ENCODE data around the gene LAPTM5. TPM values are rescaled to one million over a fixed set of nuclear protein-coding genes. Genes with fewer than 3 reads are reported as not detected.

LAPTM5 gene
- total and polyA plus RNA-seq, 10 of the 15 experiments (the other 5 are each of a cell fraction or from before 2014, with no cell fraction given) = 24.1 to 1,034 (median 687) TPM

DNA sequence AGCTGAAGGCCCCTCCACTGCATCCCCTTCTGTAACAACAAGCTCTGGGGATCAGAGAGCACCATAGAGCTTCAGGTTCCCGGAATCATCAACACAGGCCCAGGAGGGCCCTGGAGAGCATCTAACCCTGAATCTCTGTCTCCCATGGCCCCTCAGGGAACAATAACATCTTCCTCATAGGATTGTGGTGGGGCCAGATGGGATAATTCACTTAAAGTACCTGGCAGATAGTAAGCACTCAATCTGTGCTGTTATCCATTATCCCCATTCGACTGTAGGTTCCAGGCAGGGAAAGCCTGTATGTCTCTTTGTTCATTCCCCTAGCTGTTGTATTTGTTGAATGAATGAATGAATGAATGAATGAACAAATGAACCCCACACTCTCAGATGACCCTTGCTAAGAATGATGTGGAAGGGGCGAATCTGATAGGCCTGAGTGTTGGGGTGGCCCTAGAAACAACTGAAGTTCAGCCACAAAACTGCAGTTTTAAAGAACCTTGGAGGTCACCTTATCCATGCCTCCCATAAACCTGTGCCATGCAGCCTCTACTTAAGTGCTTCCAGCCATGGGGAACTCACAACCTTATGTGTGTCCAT is 14.5 kb downstream of the LAPTM5 start:
- no peak for DNase-seq (ENCODE audit: low read depth, low spot score)
- SMC1A ChIA-PET (ENCODE audit: uncharacterized antibody, unreplicated experiment) = interaction anchor here (0.8 to 24.8 kb wide), 5 partner anchors 14 to 38 kb away, joined by 3 to 556 read pairs (median 248); partner anchors contain the start of genes LAPTM5 and MATN1
- peak overlapping the region; percentile 48 for H3K9ac ChIP-seq (ENCODE audit: control insufficient read depth, insufficient read depth, low read length)
- RAD21 ChIA-PET (ENCODE audit: unreplicated experiment) = interaction anchor here (1.1 to 14.8 kb wide), 7 partner anchors 13 to 169 kb away, joined by 3 to 462 read pairs (median 18); partner anchors contain the start of gene LAPTM5
- CTCF ChIA-PET = interaction anchor here (1.0 to 16.5 kb wide), 10 partner anchors 10 to 59 kb away, joined by 4 to 161 read pairs (median 33); partner anchors contain the start of genes LAPTM5 and MATN1
- H3K27ac ChIP-seq (ENCODE audit: control insufficient read depth, insufficient read depth) = peak overlapping the region; percentile 93
- no peak overlapping the region for H2AFZ ChIP-seq (ENCODE audit: control insufficient read depth, low read depth, low read length)
- peaks cover 8% of the 10 kb centered on the region; the same call in 1 of the 2 replicates for H4K20me1 ChIP-seq (ENCODE audit: control insufficient read depth, insufficient read depth)
- WGBS (ENCODE audit: insufficient coverage, insufficient replicate concordance, low lambda C conversion rate, missing lambda C conversion rate) = 58% methylated on average over 3 of the region's 3 CpGs
- no peaks in the 10 kb centered on the region for H3K27me3 ChIP-seq (replicated peaks in 1 of 2; ENCODE audit: control insufficient read depth in 2 of 2, insufficient read depth in 2 of 2, low read length in 1 of 2)
- no peak for TF ChIP-seq SUPT20H (IDR thresholded peaks at IDR 0.05; ENCODE audit: borderline replicate concordance, control insufficient read depth, low read depth, low read length)
- TF ChIP-seq, protein P1, sequence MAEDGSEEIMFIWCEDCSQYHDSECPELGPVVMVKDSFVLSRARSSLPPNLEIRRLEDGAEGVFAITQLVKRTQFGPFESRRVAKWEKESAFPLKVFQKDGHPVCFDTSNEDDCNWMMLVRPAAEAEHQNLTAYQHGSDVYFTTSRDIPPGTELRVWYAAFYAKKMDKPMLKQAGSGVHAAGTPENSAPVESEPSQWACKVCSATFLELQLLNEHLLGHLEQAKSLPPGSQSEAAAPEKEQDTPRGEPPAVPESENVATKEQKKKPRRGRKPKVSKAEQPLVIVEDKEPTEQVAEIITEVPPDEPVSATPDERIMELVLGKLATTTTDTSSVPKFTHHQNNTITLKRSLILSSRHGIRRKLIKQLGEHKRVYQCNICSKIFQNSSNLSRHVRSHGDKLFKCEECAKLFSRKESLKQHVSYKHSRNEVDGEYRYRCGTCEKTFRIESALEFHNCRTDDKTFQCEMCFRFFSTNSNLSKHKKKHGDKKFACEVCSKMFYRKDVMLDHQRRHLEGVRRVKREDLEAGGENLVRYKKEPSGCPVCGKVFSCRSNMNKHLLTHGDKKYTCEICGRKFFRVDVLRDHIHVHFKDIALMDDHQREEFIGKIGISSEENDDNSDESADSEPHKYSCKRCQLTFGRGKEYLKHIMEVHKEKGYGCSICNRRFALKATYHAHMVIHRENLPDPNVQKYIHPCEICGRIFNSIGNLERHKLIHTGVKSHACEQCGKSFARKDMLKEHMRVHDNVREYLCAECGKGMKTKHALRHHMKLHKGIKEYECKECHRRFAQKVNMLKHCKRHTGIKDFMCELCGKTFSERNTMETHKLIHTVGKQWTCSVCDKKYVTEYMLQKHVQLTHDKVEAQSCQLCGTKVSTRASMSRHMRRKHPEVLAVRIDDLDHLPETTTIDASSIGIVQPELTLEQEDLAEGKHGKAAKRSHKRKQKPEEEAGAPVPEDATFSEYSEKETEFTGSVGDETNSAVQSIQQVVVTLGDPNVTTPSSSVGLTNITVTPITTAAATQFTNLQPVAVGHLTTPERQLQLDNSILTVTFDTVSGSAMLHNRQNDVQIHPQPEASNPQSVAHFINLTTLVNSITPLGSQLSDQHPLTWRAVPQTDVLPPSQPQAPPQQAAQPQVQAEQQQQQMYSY (CRISPR knock-in tag; IDR thresholded peaks at IDR 0.05) = no peak
- TF ChIP-seq PAX8 (IDR thresholded peaks at IDR 0.05) = no peak
- 0 out of 2 replicates have a peak, but pooled peaks have one; percentile 37 for TF ChIP-seq POLR2AphosphoS2 (IDR thresholded peaks at IDR 0.05; ENCODE audit: low read depth, low read length)
- TF ChIP-seq ZNF24 (IDR thresholded peaks at IDR 0.05) = peak; percentile 95
- no peak for TF ChIP-seq KLF5 (IDR thresholded peaks at IDR 0.05; ENCODE audit: partially characterized antibody)
- TF ChIP-seq ZNF274 (IDR thresholded peaks at IDR 0.05; ENCODE audit: insufficient read depth, insufficient read length) = no peak
- no peak for TF ChIP-seq ZNF207 (IDR thresholded peaks at IDR 0.05; ENCODE audit: borderline replicate concordance)
- TF ChIP-seq CEBPB (IDR thresholded peaks at IDR 0.05; ENCODE audit: borderline replicate concordance in 1 of 2, low read depth in 2 of 2, low read length in 2 of 2) = no peak
- TF ChIP-seq EGR1 (IDR thresholded peaks at IDR 0.05; ENCODE audit: borderline replicate concordance in 1 of 2, low read depth in 2 of 2, low read length in 2 of 2) = no peak
- TF ChIP-seq, protein P2, sequence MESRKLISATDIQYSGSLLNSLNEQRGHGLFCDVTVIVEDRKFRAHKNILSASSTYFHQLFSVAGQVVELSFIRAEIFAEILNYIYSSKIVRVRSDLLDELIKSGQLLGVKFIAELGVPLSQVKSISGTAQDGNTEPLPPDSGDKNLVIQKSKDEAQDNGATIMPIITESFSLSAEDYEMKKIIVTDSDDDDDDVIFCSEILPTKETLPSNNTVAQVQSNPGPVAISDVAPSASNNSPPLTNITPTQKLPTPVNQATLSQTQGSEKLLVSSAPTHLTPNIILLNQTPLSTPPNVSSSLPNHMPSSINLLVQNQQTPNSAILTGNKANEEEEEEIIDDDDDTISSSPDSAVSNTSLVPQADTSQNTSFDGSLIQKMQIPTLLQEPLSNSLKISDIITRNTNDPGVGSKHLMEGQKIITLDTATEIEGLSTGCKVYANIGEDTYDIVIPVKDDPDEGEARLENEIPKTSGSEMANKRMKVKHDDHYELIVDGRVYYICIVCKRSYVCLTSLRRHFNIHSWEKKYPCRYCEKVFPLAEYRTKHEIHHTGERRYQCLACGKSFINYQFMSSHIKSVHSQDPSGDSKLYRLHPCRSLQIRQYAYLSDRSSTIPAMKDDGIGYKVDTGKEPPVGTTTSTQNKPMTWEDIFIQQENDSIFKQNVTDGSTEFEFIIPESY (IDR thresholded peaks at IDR 0.05) = no peak
- ATAC-seq = no peak
- intact Hi-C loops (cut with micrococcal nuclease; ENCODE audit: unreplicated experiment) (loop anchor here (5.0 kb wide), 1 partner anchor 34 kb away; no protein-coding TSS in a partner anchor), in situ Hi-C loops (cut with MboI) (no loop called here)
- no peak for FAIRE-seq
- H3K4me2 ChIP-seq (ENCODE audit: control insufficient read depth, insufficient read depth) = peak overlapping the region; percentile 75
- BruUV-seq (replicated peaks) = no TSS peak
- POLR2A ChIA-PET = interaction anchor here (1.0 to 22.5 kb wide), 6 partner anchors 10 to 35 kb away, joined by 3 to 741 read pairs (median 38); partner anchors contain the start of gene LAPTM5
- no peaks in the 10 kb centered on the region for H3K9me3 ChIP-seq (replicated peaks; ENCODE audit: control insufficient read depth, insufficient read depth, low read length)
- H3K79me2 ChIP-seq (ENCODE audit: control insufficient read depth, insufficient read depth, low read length) = peaks cover 86% of the 10 kb centered on the region
- H3K4me3 ChIP-seq = peak overlapping the region; percentile 31; the same call in 1 of the 2 replicates
- H3K36me3 ChIP-seq (ENCODE audit: control insufficient read depth in 2 of 2, insufficient read depth in 2 of 2, low read length in 1 of 2) = peaks cover 47 to 57% of the 10 kb centered on the region in 2 experiments
- peaks cover 86% of the 10 kb centered on the region for H3K4me1 ChIP-seq (ENCODE audit: control insufficient read depth, insufficient read depth, low read length)

All from GM12878 (cell line).